Raji (cell line): ENCODE results near the gene XRCC4.

Experiments used
- POLR2A ChIP-seq: IDR thresholded peaks from 2 replicates; pipeline ENCODE4 v1.6.1; 2011; ENCODE audit warnings: low read depth, low read length, control low read depth; ENCODE audit not compliant: insufficient read depth

XRCC4 gene

DNA sequence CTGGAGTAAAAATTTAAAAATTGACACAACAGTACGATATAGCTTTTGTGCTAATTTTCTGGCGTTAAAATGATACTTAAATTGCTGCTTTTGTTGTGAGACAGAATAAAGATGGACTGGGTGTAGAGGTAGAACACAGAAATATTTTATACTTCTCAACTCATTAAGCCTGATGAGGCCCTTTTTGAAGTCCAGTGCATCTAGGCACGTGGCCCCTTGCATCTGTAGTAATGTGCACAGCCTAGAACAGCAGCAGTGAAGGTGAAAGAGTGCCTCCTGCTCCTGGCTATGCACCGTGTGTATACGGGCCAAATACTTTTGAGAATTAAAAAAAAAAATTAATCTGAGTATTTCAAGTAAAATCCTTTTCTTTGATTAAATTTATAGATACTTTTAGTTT is 115.6 kb downstream of the XRCC4 start:
- TF ChIP-seq POLR2A: no peak

DNA sequence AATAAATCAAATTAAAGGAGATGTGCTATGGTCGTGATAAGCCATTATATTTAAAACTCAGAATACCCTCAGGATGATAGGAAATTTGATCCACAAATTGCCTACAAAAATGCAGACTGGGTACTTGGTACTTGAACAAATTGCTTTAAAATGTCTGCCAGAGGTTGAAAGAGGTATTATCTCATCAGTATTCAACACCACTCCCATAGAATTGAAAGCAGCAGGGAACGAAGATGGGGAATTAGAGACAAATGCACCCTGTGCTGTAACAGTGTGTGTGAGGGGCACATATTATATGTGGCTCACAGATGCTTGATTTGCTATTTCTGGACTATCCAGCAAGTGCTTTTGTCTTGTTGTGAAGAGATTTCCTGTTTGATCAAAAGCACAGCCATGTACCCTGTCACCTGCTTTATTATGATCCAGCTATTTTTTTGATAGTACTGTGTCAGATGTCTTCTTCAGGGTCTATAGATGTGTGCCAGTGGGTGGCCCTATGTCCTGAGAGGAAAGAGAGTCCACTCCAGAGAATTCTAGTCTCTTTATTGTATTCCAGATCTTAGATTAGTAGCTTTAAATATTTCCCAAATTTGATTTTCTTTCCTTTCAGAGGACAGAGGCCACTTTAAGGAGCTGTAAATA is 120.1 kb downstream of the XRCC4 start:
- TF ChIP-seq POLR2A: no peak

DNA sequence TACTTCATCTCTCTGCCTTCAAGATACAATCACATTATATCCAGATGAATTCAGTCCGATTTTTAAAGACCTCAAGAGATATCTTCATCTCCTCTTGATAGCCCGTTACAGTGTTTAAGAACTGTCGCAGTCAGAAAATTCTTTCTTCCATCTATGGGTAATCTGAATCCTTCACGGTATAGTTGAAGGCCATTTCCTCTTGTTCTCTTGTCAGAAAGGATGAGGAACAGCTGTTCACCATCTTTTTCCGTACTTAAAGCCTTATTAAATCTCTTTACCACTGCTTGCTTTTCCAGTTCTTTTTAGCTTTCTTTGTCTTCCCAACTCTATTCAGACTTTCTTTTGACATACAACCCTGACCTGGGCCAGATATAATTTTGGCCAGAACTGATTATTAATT is 121.8 kb downstream of the XRCC4 start:
- TF ChIP-seq POLR2A: no peak

DNA sequence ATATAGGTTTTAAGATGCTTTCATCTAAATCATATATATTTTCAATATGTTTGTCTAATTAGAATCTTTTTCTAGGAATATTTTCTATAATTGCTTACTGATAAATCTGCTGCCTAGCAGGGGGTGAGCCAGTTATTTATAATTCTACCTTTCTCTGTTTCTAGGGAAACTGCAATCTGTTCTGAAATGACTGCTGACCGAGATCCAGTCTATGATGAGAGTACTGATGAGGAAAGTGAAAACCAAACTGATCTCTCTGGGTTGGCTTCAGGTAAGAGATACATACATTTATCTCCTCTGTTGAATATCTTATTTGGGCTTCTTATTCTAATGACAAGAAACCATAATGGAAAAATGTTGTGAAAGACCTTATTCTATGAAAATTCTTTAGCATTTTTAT is 127.3 kb downstream of the XRCC4 start:
- no peak for TF ChIP-seq POLR2A

DNA sequence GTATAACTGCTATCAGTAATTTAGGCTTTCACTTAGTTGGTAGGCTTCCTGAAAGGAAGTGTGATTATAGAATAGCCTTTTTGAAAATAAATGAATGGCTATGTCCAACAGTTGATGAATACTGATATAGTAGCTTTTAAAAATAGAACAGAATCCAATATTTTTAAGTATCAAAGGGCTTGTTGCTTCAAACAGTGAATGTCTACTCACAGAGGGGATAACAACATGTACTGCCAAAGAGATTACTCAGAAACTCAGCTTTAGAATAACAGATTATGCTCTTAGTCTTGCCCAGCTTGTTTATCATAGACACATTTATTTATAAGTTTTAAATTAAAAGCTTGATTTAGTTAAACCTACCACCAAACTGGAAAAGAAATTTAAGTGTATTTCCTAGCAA is 132.6 kb downstream of the XRCC4 start:
- no peak for TF ChIP-seq POLR2A

DNA sequence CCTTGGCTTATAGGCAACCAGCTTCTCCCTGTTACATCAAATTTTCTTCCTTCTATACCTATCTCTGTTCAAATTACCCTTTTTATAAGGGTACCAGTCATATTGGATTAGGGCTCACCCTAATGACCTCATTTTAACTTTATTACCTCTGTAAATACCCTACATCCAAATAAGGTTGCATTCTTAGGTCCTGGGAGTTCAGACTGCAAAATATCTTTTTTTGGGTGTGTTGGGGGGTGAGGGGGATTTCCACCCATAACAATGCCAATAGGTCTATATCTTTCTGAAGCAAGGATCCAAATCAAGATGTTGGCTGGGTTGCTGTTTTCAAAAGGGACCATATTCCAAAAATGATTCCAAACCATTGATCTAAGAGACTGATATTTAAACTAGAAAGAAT is 141.7 kb downstream of the XRCC4 start:
- no peak for TF ChIP-seq POLR2A

DNA sequence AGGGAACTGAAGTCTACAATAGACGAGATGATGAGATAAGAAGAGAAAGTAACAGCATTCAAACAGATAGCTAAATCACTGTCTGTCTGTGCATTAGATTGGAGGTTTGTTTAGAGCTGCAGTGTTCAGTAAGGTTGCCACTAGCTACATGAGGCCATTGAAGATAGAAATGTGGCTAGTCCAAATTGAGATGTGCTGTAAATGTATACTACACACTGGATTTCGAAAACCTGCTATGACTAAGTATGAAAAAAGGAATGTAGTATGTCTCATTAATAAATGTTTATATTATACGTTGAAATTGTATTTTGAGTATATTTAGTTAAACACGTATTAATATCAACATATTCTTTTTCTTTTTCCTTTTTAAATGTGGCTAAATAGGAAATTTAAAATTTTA is 142.1 kb downstream of the XRCC4 start:
- no peak for TF ChIP-seq POLR2A

DNA sequence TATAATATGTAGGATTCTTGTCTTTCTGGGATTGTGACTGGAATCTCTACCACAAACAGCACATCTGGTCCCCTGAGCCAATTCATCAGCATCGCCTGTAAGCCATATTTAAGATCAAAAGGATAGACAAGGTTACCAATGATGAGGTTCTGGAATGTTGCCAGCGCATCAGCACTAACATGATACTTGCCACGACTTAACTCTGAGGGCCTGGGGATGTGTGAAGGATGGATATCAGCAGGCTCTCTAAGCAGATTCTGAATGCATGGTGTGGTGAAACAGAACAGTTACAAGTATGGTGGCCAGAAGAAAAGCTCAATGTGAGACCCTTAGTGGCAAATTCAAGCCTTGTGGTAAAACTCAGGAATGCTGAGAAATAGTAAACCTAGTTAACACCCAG is 143.0 kb downstream of the XRCC4 start:
- TF ChIP-seq POLR2A: no peak

DNA sequence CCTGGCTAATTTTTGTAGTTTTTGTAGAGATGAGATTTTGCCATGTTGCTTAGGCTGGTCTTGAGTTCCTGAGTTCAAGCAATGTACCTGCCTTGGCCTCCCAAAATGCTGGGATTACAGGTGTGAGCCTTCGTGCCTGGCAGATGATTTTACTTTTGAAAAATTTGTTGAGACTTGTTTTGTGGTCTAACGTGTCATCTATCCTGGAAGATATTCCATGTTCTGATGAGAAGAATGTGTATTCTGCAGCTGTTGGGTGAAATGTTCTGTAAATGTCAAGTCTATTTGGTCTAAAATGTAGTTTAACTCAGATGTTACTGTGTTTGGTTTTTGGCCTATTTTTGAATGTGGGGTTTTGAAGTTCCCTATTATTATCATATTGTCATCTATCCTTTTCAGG is 145.6 kb downstream of the XRCC4 start:
- no peak for TF ChIP-seq POLR2A

DNA sequence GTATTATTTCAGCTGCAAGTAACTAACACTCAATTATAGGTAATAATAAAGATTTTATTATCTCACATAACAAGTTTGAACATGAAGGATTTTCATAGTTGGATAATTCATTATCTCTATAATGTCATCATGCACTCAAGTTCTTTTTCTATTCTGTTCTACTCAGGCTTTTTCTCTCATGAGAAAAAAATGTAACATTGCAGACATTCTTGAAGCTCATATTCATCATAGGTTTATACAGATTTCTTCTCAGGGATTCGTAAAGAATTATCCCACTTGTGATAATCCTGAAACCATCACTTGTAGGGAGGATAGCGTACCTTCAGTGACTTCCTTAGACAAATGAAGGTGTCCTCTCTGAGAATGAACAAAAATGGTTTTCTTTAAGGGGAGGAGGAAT is 150.3 kb downstream of the XRCC4 start:
- TF ChIP-seq POLR2A: no peak

DNA sequence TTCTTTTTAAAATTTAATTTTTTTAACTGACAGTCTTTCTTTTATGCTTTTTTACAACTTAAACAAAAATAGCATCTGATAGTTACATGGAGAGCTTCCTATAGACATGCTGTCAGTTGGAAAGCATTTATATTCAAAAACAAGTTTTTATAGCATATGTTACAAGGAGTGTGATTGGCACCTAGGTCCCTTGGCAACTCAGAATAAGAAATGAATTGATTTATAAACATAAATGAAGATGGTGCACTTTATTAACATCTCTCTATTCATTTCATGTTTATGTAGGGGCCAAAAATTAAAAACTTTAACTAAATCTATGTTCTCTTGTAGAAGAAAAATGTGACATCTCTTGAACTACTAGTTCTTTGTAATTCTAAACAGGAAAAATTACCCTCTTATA is 153.2 kb downstream of the XRCC4 start:
- TF ChIP-seq POLR2A: no peak

DNA sequence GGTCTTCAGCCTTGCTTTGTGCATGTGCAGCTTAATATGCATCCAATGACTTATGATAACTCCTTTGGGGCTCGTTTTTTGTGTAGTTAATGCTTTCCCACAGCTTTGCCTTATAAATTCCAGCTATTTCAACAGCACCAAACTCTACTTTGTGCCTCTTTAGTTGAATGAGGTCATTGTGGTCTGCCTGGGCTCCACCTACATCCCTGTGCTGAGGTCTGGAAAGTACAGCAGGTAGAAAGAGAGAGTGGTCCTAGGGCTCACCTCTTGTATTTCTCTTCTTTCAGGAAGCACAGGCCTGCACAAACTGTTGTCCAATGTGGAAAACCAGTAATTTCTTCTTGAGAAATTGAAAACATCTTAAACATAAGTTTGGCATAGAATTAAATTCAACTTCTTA is 167.2 kb downstream of the XRCC4 start:
- TF ChIP-seq POLR2A: no peak

DNA sequence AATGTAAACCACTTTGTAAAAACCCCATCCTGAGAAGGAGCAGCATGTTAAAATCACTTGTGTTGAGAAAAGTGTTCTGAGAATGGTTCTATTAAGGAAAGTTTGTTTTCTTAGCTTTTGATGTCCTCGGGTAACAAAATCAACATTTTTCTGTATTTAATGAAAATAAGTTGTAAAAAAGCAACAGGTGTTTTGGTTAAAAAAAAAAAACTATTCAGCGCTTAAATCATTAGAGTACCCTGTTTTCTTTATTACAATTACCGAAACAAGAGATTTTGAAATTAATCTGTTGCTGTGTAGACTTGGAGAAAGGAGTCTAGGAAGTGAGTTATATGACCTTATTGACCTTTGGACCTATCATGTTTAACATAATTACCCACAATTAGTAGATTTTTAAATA is 167.7 kb downstream of the XRCC4 start:
- TF ChIP-seq POLR2A: no peak

DNA sequence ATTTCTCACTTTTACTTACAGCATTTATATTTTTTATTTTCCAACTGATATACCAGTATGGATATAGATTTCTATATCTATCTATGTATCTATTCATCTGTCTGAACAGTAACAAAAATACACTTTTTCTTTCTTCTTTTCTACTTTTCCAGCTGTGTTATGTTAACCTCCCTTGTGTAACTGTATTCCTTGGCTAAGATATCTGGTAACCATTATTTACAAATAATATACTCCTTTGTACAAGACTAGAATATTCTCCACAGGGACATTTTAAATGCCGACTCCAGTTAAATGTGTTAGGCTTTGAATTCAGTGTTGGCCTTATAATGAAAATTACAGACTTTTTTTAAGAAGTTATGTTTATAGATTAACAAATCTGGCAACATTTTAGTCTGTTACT is 168.7 kb downstream of the XRCC4 start:
- TF ChIP-seq POLR2A: no peak

DNA sequence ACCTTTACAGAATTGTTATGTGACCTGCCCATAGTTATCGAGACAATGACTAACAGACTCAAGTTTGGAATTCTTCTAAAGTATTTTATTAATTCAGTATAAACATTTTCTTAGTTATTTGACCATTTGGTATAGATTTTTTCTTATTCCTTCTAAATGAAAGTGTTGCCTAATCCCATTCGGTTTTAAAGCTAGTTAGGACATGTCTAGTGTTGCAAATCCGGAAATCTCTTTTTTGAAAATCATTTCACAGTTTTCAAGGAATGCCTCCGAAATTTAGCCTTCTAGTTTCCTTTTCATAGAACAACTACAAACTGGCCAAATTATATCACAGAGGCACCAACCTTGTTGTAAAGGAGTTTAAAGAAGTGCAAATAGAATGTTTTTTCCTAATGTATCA is 171.8 kb downstream of the XRCC4 start:
- no peak for TF ChIP-seq POLR2A

DNA sequence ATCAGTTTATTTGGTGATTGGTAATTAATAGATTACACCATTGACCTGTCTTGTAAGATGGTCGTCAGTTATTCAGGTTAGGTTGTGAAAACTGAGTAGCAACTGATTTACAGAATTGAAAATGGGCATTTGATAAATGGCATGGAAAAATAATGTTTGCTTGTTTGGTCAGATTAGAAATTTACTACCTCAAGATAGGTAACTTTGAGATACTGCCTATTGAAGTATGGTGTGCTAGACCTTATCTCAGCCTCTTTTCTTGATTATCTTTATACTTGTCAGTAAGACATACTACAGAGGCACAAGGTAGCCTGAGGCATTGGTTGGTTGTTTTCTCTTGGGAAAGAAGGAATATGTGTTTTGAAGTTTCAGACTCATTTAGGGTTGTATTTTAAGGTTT is 174.5 kb downstream of the XRCC4 start:
- no peak for TF ChIP-seq POLR2A

DNA sequence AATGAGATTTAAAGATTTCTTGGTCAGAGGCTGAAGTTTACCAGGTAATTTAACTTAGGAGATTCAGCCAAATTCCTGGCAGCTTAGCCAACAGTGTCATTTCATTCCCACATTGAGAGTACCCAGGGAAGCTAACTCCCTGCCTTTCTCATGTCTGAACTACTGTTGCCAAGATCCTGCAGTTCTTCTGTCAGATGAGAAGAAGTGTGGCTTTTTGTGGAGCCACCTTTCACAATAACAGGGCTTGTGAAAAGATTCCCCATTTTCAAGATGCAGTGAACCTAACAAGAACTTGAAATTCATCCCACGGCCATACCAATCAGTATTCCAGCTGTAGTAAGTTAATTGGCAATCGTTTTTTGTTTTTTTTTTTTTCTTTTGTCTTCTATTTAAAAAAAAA is 176.4 kb downstream of the XRCC4 start:
- no peak for TF ChIP-seq POLR2A

DNA sequence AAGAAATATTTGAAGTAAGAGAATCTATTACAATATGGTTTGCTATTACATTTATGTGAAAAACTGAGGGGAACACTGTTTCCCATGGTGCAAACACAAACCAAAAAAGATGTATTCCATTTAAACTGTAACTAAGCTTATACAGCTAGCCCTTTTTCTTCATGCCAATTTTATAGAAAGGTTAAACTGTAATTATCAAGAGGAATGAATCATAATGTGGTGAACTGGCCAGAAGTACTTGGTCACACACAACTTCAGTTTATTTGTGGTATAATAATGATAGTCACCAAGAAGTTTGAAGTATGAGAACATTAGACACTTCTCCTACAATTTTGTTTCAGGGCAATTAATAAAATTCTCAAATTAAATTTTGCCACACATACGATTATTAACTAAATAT is 177.9 kb downstream of the XRCC4 start:
- no peak for TF ChIP-seq POLR2A

DNA sequence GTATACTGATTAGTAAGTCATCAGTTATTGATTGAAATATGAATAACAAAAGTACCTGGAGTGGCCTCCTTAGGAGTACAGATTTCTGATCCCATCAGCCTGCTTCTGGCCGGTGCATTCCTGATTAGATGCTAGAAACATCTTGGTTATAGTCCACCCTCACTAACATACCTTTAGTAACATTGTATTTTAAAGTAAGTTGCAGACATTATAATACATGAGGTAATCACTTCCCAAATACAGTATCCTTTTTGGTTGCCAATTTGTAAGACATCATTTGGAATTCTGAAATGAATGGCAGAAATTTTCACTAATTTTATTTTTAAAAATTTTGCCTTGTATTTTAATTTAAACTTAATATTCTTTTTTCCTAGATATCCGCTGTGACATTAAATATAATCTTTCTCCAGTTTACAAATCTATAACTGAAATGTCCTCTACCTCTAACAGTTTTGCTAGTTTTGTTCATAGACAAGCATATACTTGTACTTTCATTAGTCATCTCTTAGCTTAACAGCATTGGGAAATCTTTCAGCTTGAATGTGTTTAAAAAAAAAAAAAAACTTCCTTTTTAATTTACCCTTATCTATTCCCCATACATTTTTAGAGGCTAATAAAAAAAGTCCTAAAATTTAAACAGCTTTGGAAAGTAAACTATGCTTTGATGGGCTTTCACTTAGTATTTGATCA is 178.9 kb downstream of the XRCC4 start:
- no peak for TF ChIP-seq POLR2A
